Activated naive CD8-positive, alpha-beta T cell treated with anti-CD3 and anti-CD28 coated beads, Interleukin-2, amount 50 U/mL, for 16 hours (primary cell): ENCODE measurements around the gene STK38L.

Experiments
- DNase-seq: peaks from one replicate; pipeline ENCODE4 v3.0.0-alpha.2; 2020; ENCODE audit warnings: low read depth, low spot score

STK38L gene

DNA sequence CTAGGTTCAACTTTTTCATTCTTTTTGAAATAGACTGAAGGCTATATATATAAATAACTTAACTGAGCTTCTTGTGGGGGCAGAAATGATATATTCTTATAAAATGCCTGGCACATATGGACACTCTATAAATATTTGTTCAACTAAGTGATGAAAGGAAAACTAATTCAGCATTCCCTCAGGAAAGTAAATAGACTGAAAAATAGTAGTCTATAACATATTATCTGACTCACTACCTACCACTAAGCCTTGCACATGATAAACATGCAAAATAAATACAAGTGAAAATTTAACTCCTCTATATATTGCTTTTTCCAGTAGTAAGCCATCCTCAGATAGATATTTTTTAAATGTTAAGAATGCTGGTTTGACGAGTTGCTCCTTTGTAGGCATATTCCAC lies 72.9 kb downstream of the STK38L start:
- no peak for DNase-seq

GRCh38 chr12:27319409-27319808 lies 75.3 kb downstream of the STK38L start:
- no peak for DNase-seq

DNA sequence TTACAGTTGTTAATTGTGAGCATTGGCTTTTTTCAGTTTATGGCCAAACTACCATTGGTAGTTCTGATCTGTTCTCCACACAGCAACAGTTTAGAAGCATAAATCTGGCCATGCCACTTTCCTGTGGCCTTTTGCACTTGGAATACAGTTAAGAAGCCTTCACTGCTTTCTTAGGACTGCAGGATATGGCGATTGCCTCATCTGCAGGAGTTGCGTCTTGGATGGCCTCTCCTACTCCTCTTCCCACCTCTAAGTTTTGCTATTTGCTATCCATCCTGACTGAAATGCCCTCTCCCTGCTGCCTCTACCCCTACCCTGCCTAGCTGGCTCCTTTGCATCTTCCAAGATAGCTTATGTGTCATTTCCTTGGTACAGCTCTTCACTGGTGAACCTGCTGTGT lies 75.8 kb downstream of the STK38L start:
- DNase-seq: no peak

DNA sequence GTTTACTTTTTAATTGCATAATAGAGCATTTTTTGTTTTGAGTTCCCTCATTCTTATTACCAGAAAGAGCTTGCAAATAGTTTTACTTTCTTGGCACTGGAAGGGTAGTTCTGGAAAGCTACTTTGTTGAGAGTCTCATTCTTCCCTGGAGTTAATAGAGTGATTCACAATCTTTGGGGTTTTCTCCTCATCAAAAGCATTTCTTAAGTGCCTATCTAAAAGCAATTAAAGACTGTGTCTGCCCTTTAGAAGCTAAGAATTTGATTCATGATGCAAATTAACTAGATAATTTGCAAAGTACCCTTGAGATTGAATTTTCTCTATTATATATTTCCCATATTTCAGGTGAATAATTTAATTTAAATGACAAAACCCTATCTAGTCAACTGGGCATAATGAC lies 80.4 kb downstream of the STK38L start:
- no peak for DNase-seq

GRCh38 chr12:27330846-27331245 lies 86.8 kb downstream of the STK38L start:
- no peak for DNase-seq

GRCh38 chr12:27331291-27331926 lies 87.3 kb downstream of the STK38L start:
- DNase-seq: no peak

DNA sequence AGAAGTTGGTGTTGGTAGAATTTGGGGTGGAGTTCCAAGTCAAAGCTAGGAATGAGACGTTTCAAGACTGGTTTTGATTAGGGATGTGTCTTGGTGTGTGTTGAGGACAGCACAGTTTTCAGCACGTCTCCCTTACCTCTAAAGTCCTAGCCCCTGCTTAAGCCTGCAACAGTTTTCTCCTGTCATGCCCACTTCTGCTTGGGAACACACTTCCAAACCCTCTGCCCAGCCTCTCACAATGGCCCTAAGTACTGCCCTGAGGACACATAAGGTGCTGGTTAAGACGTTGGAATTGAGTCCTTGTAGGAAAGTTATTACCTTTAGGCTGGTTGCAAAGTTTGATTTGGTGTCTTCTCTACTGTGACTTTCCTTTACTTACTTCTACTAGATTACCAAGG lies 87.8 kb downstream of the STK38L start:
- DNase-seq: no peak

DNA sequence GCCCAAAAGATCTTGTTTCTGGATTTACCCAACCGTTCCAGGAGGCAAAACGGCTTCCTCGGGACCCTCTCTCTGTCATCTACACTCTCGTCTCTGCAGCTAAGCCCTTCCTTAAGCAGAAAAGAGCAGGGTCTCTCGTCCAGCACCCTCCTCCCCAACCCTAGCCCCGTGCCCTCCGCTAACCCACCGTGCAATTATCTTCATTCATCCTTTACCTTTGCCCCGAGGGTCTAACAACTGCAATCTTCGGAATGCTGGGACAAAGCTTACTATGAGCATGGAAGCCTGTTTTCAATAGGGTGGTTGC lies 88.3 kb downstream of the STK38L start:
- no peak for DNase-seq

GRCh38 chr12:27332714-27333402 lies 88.8 kb downstream of the STK38L start, which contains the start of gene BMAL2:
Gene BMAL2 (plus strand): TSS chr12:27332836. CDS start chr12:27333073, 237 bp downstream.
- DNase-seq: no peak

DNA sequence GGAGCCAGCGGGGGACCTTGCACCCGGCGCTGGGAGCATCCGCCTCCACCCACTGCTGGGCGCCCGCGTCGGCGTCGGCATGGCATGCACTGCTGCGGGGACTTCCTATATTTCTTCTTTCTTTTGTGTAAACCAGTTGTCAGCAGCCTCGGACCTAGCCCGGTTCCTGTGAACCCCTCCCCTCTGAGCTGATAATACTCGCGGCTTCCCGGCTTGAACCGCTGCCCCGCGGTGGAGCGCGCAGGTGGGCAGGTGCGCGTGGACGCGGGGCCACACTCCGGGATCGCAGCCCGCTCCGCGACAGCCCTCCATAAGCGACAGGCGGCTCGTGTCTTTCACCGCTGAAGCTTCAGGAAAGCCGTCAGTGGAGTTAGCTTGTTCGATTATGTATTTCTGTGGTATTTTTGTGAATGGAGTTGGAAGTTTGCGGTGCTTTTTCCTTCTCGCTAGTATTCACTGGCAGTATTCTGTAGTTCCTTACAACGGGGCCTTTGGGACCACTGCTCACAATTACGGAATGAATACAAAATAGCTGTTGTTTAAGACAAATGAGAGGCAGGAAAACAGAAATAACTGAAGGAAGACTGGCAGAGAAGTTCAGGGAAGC lies 89.4 kb downstream of the STK38L start:
- no peak for DNase-seq

DNA sequence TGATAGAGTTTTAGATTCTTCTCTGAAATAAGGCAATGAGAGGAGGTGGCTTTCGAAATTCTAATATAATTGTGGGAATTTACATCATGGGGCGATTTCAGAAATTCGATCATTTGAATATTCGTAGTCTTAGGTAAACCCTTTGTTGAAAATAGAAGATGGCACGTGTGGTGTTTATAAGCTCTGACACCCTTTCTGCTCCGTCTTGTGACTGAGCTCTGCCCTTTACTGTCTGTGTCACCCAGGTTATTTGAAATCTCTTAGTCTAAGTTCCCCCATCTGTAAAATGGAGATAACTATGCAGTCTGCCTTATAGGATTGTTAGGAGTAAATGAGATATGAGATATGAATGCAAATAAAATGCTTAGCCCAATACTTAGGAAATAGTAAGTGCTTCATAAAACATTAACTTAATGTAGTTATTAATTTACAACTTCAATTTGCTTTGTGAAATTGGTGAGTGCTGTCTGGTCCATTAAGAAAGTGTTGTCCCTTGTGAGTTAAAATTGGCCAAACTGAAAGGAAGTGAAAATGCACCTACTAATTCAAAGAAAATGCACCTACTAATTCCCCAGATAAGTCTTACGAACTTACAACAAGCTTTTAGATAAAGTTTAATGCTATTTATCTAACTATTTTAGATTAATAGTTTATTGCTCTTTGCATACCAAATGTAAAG lies 90.1 kb downstream of the STK38L start:
- no peak for DNase-seq

DNA sequence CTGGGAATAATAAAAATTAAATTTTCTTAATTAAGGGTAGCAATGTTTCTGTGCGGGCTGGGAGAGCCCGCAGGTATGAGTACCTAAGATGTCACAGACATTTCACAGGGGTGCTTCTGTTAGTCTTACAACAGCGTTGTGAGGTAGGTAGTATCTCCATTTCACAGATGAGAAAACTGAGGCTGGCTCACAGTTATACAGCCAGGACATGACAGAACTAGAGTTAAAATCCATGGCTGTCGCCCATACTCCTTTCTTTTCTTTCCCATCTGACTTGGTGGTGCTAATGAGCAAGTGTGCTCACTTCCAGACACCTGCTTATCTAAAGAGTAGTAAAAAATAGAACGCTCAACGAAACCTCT lies 90.6 kb downstream of the STK38L start:
- DNase-seq: no peak

DNA sequence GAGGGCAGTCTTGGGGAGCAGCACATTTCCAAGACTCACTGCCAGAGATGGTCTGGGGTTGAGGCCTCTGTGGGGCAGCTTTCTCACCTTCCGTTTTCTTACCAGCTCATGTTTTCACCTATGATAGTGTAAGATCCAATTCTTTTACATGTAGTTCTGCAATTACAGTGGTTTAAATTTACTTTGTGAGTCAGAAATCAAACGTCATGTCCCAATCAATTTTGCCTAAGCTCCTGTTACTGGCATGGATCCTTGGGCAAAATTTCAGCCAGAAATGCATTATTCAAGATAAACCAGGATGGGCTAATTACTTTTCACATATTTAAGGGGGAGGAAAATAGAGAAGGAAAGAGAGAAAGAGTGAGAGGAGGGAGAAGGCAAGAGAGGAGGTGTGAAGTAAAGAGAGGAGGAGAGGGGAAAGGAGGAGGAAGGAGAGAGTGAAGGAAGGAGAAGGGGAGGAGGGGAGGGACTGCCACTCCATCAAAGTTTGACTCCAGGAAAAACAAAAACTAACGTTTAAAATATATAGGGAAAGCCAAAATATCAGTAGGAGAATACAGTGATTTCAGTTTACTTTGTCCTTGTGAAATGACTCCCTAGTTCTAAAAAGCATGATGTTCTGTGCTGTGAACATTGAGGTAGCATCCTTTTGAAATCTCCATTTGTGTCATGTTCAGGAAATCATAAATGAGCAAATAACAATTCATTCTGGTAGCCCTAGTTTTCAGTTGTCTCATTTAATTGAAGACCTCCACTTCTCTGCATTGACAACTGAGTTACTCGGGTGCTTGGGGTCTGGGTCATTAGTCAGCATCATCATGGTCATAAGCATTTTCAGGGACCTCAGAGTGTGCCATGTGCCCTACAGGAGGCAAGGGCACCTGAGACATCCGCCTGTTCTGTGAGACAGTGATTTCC lies 91.5 kb downstream of the STK38L start:
- no peak for DNase-seq

- no peak for DNase-seq
Measured at GRCh38 chr12:27336282-27336653, 92.2 kb downstream of the STK38L start.

GRCh38 chr12:27337376-27337775 lies 93.3 kb downstream of the STK38L start:
- no peak for DNase-seq

GRCh38 chr12:27338473-27338872 lies 94.4 kb downstream of the STK38L start:
- DNase-seq: no peak

- DNase-seq: no peak
Measured at GRCh38 chr12:27340971-27341370, 96.9 kb downstream of the STK38L start.

- no peak for DNase-seq
Measured at GRCh38 chr12:27342536-27342935, 98.5 kb downstream of the STK38L start.

DNA sequence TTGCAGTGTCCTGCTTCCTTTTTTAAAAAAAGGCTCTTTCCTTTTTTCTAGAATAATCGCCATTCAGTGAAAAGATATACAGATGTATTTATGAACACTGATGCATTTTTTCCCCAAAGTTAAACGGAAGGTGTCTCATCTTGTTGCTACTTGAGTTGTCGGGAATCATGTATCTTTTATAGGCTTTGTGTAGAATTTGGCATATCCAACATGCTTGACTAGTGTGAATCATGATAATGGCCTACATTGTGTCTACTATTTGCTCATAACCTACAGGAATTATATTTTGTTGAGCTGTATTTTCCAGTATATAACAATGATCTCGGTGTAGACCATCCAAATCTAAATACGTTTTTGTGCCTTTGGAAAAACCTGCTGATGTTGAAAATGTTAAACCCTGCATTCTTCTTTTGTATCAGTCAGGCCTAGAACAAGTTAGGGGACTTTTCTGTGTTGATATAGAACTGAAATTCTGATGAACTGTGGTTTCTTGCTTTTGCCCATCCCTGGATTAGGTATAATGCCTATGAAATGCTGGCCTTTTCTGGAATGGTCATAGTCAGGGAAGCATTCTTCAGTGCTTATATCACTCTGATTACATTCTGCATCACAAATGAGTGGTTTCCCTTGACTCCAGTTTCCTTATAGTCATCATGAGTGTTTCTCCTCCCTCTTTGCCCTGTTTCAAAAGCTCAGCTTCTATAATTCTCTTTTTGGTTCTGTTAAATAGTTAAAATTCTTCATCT lies 99.3 kb downstream of the STK38L start:
- DNase-seq: no peak

GRCh38 chr12:27344246-27344645 lies 100.2 kb downstream of the STK38L start:
- DNase-seq: no peak

GRCh38 chr12:27344760-27345159 lies 100.7 kb downstream of the STK38L start:
- no peak for DNase-seq
